K562 (cell line): Measurements from ENCODE around the gene MYH11. TPM values are rescaled to one million over a fixed set of nuclear protein-coding genes. Genes with fewer than 3 reads are reported as not detected.

Experiments used
- ATAC-seq: fragments of 200-7000 bp; cut with Tn5 transposase; 3 replicates; pipeline ENCODE4 v1.9.1; 2020; ENCODE audit warnings: moderate library complexity
- BruUV-seq: library from RNA; stranded (reverse); fragments of 400-500 nt; replicated peaks from 2 replicates; lab custom pipeline; 2021; lab: Mats Ljungman, UMichigan
- CTCF ChIA-PET: fragments of 300-600 bp; formaldehyde crosslinking; extraction: SDS; loops from one replicate; lab custom pipeline; 2021; ENCODE audit warnings: low intra/inter-chr PET ratio; lab: Yijun Ruan, JAX
- POLR2A ChIA-PET: fragments of 300-600, 350-650 bp; sonication (Branson Sonifier 250); formaldehyde crosslinking; extraction: SDS; loops from one replicate; lab custom pipeline; 2021; ENCODE audit warnings: antibody characterized with exemption, inconsistent platforms; lab: Yijun Ruan, JAX
- DNase-seq, 4 experiments: peaks; one replicate each; pipeline versions ENCODE4 v3.0.0 to v3.0.0-alpha.2; 2011 to 2018; ENCODE audit warnings: low spot score in 3 of 4, mixed read lengths in 3 of 4; ENCODE audit errors: extremely low read depth in 1 of 4
- FAIRE-seq: peaks from 2 replicates; lab custom pipeline; 2011; peaks lifted over from hg19 to GRCh38; lab: Jason Lieb, UNC
- H2AFZ ChIP-seq: 2 replicates; pipeline ENCODE4 v1.6.0; 2011; ENCODE audit warnings: low read depth, low read length, control low read depth, inconsistent platforms
- H3K27ac ChIP-seq: fragments of 200-600 bp; 3 replicates; pipeline ENCODE4 v1.8.0; 2011; ENCODE audit warnings: low read depth, mild to moderate bottlenecking, control low read depth, inconsistent platforms, low read length, moderate library complexity, mixed read lengths; ENCODE audit errors: extremely low read depth
- H3K27me3 ChIP-seq, 2 experiments: fragments of 300-600 bp in 1 of 2; 2 replicates in 1 of 2; 3 replicates in 1 of 2; pipeline versions ENCODE4 v1.6.0 to v1.8.0; 2011; ENCODE audit warnings: inconsistent platforms in 2 of 2, low read length in 2 of 2, mild to moderate bottlenecking in 1 of 2, mixed read lengths in 1 of 2, moderate library complexity in 1 of 2; ENCODE audit not compliant: control insufficient read depth in 2 of 2, insufficient read depth in 2 of 2
- H3K36me3 ChIP-seq: fragments of 300-600 bp; 3 replicates; pipeline ENCODE4 v1.8.0; 2011; ENCODE audit warnings: mild to moderate bottlenecking, low read length, inconsistent platforms; ENCODE audit not compliant: control insufficient read depth, insufficient read depth
- H3K4me1 ChIP-seq, 2 experiments: fragments of 200-600 bp in 1 of 2; replicated peaks in 1 of 2; 2 replicates in 1 of 2; 3 replicates in 1 of 2; pipeline versions ENCODE4 v1.5.1 to v1.8.0; 2011; ENCODE audit warnings: inconsistent platforms in 2 of 2, low read length in 2 of 2, mild to moderate bottlenecking in 1 of 2, mixed read lengths in 1 of 2, moderate library complexity in 1 of 2; ENCODE audit not compliant: control insufficient read depth in 2 of 2, insufficient read depth in 2 of 2
- H3K4me2 ChIP-seq: 2 replicates; pipeline ENCODE4 v1.6.1; 2011; ENCODE audit warnings: low read length, control low read depth, inconsistent platforms, mixed read lengths; ENCODE audit not compliant: insufficient read depth
- H3K4me3 ChIP-seq: fragments of 200-600 bp; sonication (generic), shearing (Covaris generic); 2 replicates; pipeline ENCODE4 v1.5.1; 2016; ENCODE audit warnings: control low read depth, inconsistent platforms
- H3K79me2 ChIP-seq: fragments of 200-600 bp; 3 replicates; pipeline ENCODE4 v1.8.0; 2011; ENCODE audit warnings: low read length, inconsistent platforms; ENCODE audit not compliant: control insufficient read depth, insufficient read depth
- H3K9ac ChIP-seq, 2 experiments: 2 replicates each; pipeline versions ENCODE4 v1.6.0 to v1.6.1; 2011; ENCODE audit warnings: low read depth in 2 of 2, low read length in 2 of 2, control low read depth in 1 of 2, inconsistent platforms in 1 of 2, mild to moderate bottlenecking in 1 of 2, mixed read lengths in 1 of 2; ENCODE audit not compliant: insufficient read depth in 1 of 2
- H3K9me1 ChIP-seq: one replicate; pipeline ENCODE4 v1.6.0; 2011; ENCODE audit warnings: inconsistent platforms, mild to moderate bottlenecking, low read length, moderate library complexity; ENCODE audit not compliant: control insufficient read depth, insufficient read depth
- H3K9me3 ChIP-seq: replicated peaks from 2 replicates; pipeline ENCODE4 v1.5.1; 2011; ENCODE audit warnings: low read depth, low read length, inconsistent platforms; ENCODE audit not compliant: control insufficient read depth, insufficient read depth
- H4K20me1 ChIP-seq: replicated peaks from 2 replicates; pipeline ENCODE4 v1.6.1; 2011; ENCODE audit warnings: low read length, inconsistent platforms, mixed read lengths; ENCODE audit not compliant: control insufficient read depth, insufficient read depth
- ARNT ChIP-seq, 2 experiments: fragments of 450-650 bp; IDR thresholded peaks; 2 replicates each; pipeline ENCODE4 v1.6.1; 2016; ENCODE audit warnings: mild to moderate bottlenecking in 1 of 2
- BRD4 ChIP-seq: fragments of 200-600 bp; sonication (generic); IDR thresholded peaks from 2 replicates; pipeline ENCODE4 v1.6.1; 2017; ENCODE audit warnings: inconsistent platforms
- KAT8 ChIP-seq: fragments of 450-650 bp; IDR thresholded peaks from 2 replicates; pipeline ENCODE4 v1.6.1; 2016; ENCODE audit warnings: low read depth, mild to moderate bottlenecking
- MBD1 ChIP-seq: fragments of 250-450 bp; sonication (Bioruptor Pico); IDR thresholded peaks from 2 replicates; pipeline ENCODE4 v1.8.0; 2022; ENCODE audit warnings: inconsistent platforms
- NCOA4 ChIP-seq: fragments of 450-650 bp; IDR thresholded peaks from 2 replicates; pipeline ENCODE4 v1.6.1; 2018; ENCODE audit warnings: mild to moderate bottlenecking; ENCODE audit not compliant: partially characterized antibody
- NELFE ChIP-seq: IDR thresholded peaks from 2 replicates; pipeline ENCODE4 v1.6.1; 2011; ENCODE audit warnings: mild to moderate bottlenecking; ENCODE audit not compliant: insufficient read depth, insufficient read length
- PCBP1 ChIP-seq: fragments of 200-400 bp; formaldehyde crosslinking; IDR thresholded peaks from 2 replicates; pipeline ENCODE4 v1.6.1; 2018; ENCODE audit warnings: mild to moderate bottlenecking, low read depth, low read length; ENCODE audit not compliant: poor library complexity, severe bottlenecking
- PHB ChIP-seq: fragments of 250-450 bp; sonication (Bioruptor Pico); IDR thresholded peaks from 2 replicates; pipeline ENCODE4 v1.5.0; 2021
- PHF8 ChIP-seq: fragments of 200-600 bp; sonication (generic); IDR thresholded peaks from 2 replicates; pipeline ENCODE4 v1.6.1; 2012; ENCODE audit warnings: mixed run types, mild to moderate bottlenecking, inconsistent platforms, low read length, moderate library complexity, borderline replicate concordance
- SOX6 ChIP-seq: fragments of 450-650 bp; IDR thresholded peaks from 2 replicates; pipeline ENCODE4 v1.6.1; 2014; ENCODE audit warnings: mild to moderate bottlenecking
- ZFPM2 ChIP-seq: fragments of 250-450 bp; sonication (Bioruptor Pico); IDR thresholded peaks from 2 replicates; pipeline ENCODE4 v1.5.1; 2022; ENCODE audit warnings: mild to moderate bottlenecking
- ZNF133 ChIP-seq: fragments of 250-450 bp; sonication (Bioruptor Pico); IDR thresholded peaks from 2 replicates; pipeline ENCODE4 v1.4.0; 2020; ENCODE audit warnings: mild to moderate bottlenecking
- ZNF449 ChIP-seq: fragments of 250-450 bp; sonication (Bioruptor Pico); IDR thresholded peaks from 2 replicates; pipeline ENCODE4 v1.8.0; 2022; ENCODE audit warnings: moderate library complexity, mild to moderate bottlenecking, inconsistent platforms
- ZNF75A ChIP-seq: fragments of 450-650 bp; formaldehyde crosslinking; IDR thresholded peaks from 2 replicates; pipeline ENCODE4 v1.4.0; 2020; ENCODE audit warnings: mild to moderate bottlenecking
- WGBS: fragments of 100-300 bp; shearing (Covaris generic); methylation state at CpG from one replicate; pipeline ENCODE4 v1.1.6; 2016; ENCODE audit warnings: low coverage, mixed read lengths; ENCODE audit not compliant: insufficient coverage; ENCODE audit errors: missing lambda C conversion rate; 5-methylcytosine and 5-hydroxymethylcytosine counted together
- in situ Hi-C: fragments of 300-500 bp; cut with MboI; formaldehyde crosslinking; loops from 4 replicates; pipeline ENCODE4 v1.15.0; 2018; ENCODE audit warnings: inconsistent platforms, mixed read lengths
- intact Hi-C: fragments of 100-400 bp; cut with micrococcal nuclease; formaldehyde crosslinking; loops from 2 replicates; pipeline ENCODE4 v1.14.2; 2022
- polyA plus RNA-seq, 8 experiments: library from polyadenylated mRNA; depleted of rRNA in 4 of 8; stranded (reverse) in 5 of 8; unstranded in 3 of 8; fragments of >200 nt; fragmentation: Nextera tagmentation in 2 of 8; fragmentation: Illumina TruSeq in 1 of 8; extraction: Ambion mirVana in 2 of 8; extraction: Trizol in 1 of 8; gene quantifications; 2 replicates each; pipeline versions ENCODE4 v1.2.1 to v1.2.3, GENCODE V29; 2011 to 2014; ENCODE audit warnings: inconsistent platforms in 1 of 8, missing spikeins in 1 of 8
- total RNA-seq, 7 experiments: library from RNA; depleted of rRNA in 6 of 7; stranded (reverse); fragments of >200 nt in 6 of 7; fragmentation: Illumina TruSeq in 2 of 7; extraction: Trizol in 2 of 7; gene quantifications; 2 replicates each; pipeline versions ENCODE4 v1.2.1 to v1.2.3, GENCODE V29; 2011 to 2021; ENCODE audit warnings: low replicate concordance in 1 of 7

Gene MYH11
- total and polyA plus RNA-seq, 9 of the 15 experiments (the other 6 are each of a cell fraction or from before 2014, with no cell fraction given): 0.05 to 0.47 (median 0.08) TPM; not detected in 5

GRCh38 chr16:15807603-15808009 lies 49.2 kb downstream of the MYH11 start (continued):
- no peak for TF ChIP-seq PHF8

DNA sequence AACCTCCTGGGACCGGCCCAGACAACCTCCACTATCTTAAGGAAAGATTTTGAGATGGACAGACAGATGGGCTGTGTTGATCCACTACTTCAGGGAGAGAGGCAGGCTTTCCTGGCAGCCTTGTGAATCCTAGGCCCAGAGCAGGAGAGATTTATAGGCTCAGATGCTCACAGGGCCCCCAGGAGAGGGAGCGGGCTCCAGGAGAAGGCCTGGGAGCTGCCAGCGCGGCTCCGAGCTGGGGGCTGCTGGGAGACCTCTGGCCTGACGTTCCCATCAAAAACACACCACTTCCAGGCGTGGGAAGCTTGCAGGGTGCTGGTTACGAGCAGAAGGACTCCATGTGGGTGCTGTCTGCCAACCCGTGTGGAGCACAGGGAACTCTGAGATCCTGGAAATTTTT lies 53.2 kb downstream of the MYH11 start:
- 2% methylated on average over 8 of the region's 9 CpGs for WGBS
- no peaks in the 10 kb centered on the region for H3K9me1 ChIP-seq
- BruUV-seq: no TSS peak
- CTCF ChIA-PET: no interaction called here
- H3K79me2 ChIP-seq: no peaks in the 10 kb centered on the region
- intact Hi-C loops: no loop called here
- H3K27me3 ChIP-seq: peaks cover 43 to 45% of the 10 kb centered on the region in 2 experiments
- H4K20me1 ChIP-seq: 0 out of 2 replicates have a peak, but pooled peaks cover 3% of the 10 kb centered on the region
- no peaks in the 10 kb centered on the region for H3K9me3 ChIP-seq
- H3K27ac ChIP-seq: no peak overlapping the region
- no peak overlapping the region for H3K9ac ChIP-seq
- POLR2A ChIA-PET: interaction anchor here (0.7 kb wide), 1 partner anchor 111 kb away, joined by 3 read pairs; no protein-coding TSS in a partner anchor
- ATAC-seq (no peak), FAIRE-seq (no peak), DNase-seq (no peak)
- TF ChIP-seq NCOA4 (no peak), NELFE (no peak), BRD4 (no peak), PHB (CRISPR knock-in tag) (no peak), ZNF133 (CRISPR knock-in tag) (no peak), ZNF449 (no peak), PCBP1 (no peak), ARNT (IDR thresholded peaks at IDR 0.05) (no peak), ZFPM2 (CRISPR knock-in tag) (no peak), SOX6 (no peak), MBD1 (no peak), ZNF75A (no peak), KAT8 (no peak)
- in situ Hi-C loops: no loop called here
- H3K36me3 ChIP-seq: no peaks in the 10 kb centered on the region
- no peak overlapping the region for H3K4me2 ChIP-seq
- peaks cover 6 to 10% of the 10 kb centered on the region in 2 experiments; a peak in 2 of 5 replicates for H3K4me1 ChIP-seq
- H3K4me3 ChIP-seq: no peak overlapping the region
- no peak overlapping the region for H2AFZ ChIP-seq
